HEK293 (cell line): ENCODE measurements around the gene LCN12.
A peak's percentile ranks its signal among the peaks of the same experiment; 100 is the strongest.

Source experiments
- CTCF ChIA-PET: fragments of 350-600 bp; formaldehyde crosslinking; extraction: SDS; loops from one replicate; lab custom pipeline; 2021; ENCODE audit warnings: antibody characterized with exemption; lab: Yijun Ruan, JAX
- POLR2A ChIA-PET: fragments of 300-600 bp; formaldehyde crosslinking; extraction: SDS; loops from one replicate; lab custom pipeline; 2020; ENCODE audit warnings: antibody characterized with exemption, inconsistent platforms; lab: Yijun Ruan, JAX
- H3K27ac ChIP-seq: fragments of 200-500 bp; sonication (Bioruptor generic); 2 replicates; pipeline ENCODE4 v1.5.1; 2014; ENCODE audit warnings: low read depth, low read length, control low read depth, inconsistent platforms; ENCODE audit errors: extremely low read depth
- H3K36me3 ChIP-seq, 2 experiments: fragments of 200-500 bp in 1 of 2; sonication (Bioruptor generic) in 1 of 2; 1 replicate in 1 of 2; 2 replicates in 1 of 2; pipeline ENCODE4 v1.5.1; 2014 to 2017; ENCODE audit warnings: inconsistent platforms in 2 of 2, low read length in 2 of 2; ENCODE audit not compliant: control insufficient read depth in 2 of 2, insufficient read depth in 1 of 2
- H3K4me1 ChIP-seq: fragments of 200-500 bp; sonication (Bioruptor generic); 2 replicates; pipeline ENCODE4 v1.5.1; 2014; ENCODE audit warnings: mild to moderate bottlenecking, low read length, inconsistent platforms; ENCODE audit not compliant: control insufficient read depth, insufficient read depth
- H3K4me3 ChIP-seq: 2 replicates; pipeline ENCODE4 v1.5.1; 2011; ENCODE audit warnings: low read depth, mild to moderate bottlenecking, control low read depth, low read length, moderate library complexity
- H3K9me3 ChIP-seq: fragments of 200-500 bp; sonication (Bioruptor generic); 2 replicates; pipeline ENCODE4 v1.5.1; 2014; ENCODE audit warnings: low read depth, low read length, inconsistent platforms; ENCODE audit not compliant: control insufficient read depth, insufficient read depth
- GFI1B ChIP-seq: fragments of 450-650 bp; formaldehyde crosslinking; IDR thresholded peaks from 2 replicates; pipeline ENCODE4 v1.5.1; 2016; ENCODE audit warnings: missing biosample characterization, missing genetic modification characterization
- GLIS1 ChIP-seq: fragments of 450-650 bp; formaldehyde crosslinking; IDR thresholded peaks from 2 replicates; pipeline ENCODE4 v1.5.1; 2016; ENCODE audit warnings: missing biosample characterization, missing genetic modification characterization
- GLIS2 ChIP-seq: fragments of 450-650 bp; formaldehyde crosslinking; IDR thresholded peaks from 2 replicates; pipeline ENCODE4 v1.5.1; 2016; ENCODE audit warnings: missing biosample characterization, missing genetic modification characterization
- MEIS1 ChIP-seq: sonication (generic); formaldehyde crosslinking; IDR thresholded peaks from 2 replicates; pipeline ENCODE4 v1.8.1; 2022; ENCODE audit warnings: missing genetic modification reagents, mild to moderate bottlenecking, borderline replicate concordance
- OSR2 ChIP-seq: fragments of 450-650 bp; formaldehyde crosslinking; IDR thresholded peaks from 2 replicates; pipeline ENCODE4 v1.5.1; 2016; ENCODE audit warnings: missing biosample characterization, missing genetic modification characterization
- SETDB1 ChIP-seq: IDR thresholded peaks from one replicate; pipeline ENCODE4 v1.6.1; 2017; ENCODE audit warnings: mild to moderate bottlenecking, low read length, moderate library complexity, mixed read lengths; ENCODE audit not compliant: insufficient read length
- TCF7L2 ChIP-seq: IDR thresholded peaks from 2 replicates; pipeline ENCODE4 v1.6.1; 2011; ENCODE audit warnings: low read depth, mild to moderate bottlenecking, inconsistent platforms, low read length, moderate library complexity, borderline replicate concordance
- ZBTB7A ChIP-seq: fragments of 450-650 bp; formaldehyde crosslinking; IDR thresholded peaks from 2 replicates; pipeline ENCODE4 v1.5.1; 2016; ENCODE audit warnings: low read depth, missing biosample characterization, missing genetic modification characterization
- ZFP41 ChIP-seq: fragments of 450-650 bp; formaldehyde crosslinking; IDR thresholded peaks from 2 replicates; pipeline ENCODE4 v1.5.1; 2016; ENCODE audit warnings: missing biosample characterization, missing genetic modification characterization, borderline replicate concordance
- ZNF10 ChIP-seq: fragments of 450-650 bp; formaldehyde crosslinking; IDR thresholded peaks from 2 replicates; pipeline ENCODE4 v1.5.1; 2017; ENCODE audit warnings: missing biosample characterization, missing genetic modification characterization
- ZNF174 ChIP-seq: fragments of 450-650 bp; formaldehyde crosslinking; IDR thresholded peaks from 2 replicates; pipeline ENCODE4 v1.5.0; 2017; ENCODE audit warnings: missing biosample characterization, mild to moderate bottlenecking, missing genetic modification characterization
- ZNF2 ChIP-seq: fragments of 450-650 bp; formaldehyde crosslinking; IDR thresholded peaks from 2 replicates; pipeline ENCODE4 v1.5.1; 2016; ENCODE audit warnings: missing biosample characterization, missing genetic modification characterization
- ZNF24 ChIP-seq: fragments of 450-650 bp; formaldehyde crosslinking; IDR thresholded peaks from 2 replicates; pipeline ENCODE4 v1.5.1; 2016; ENCODE audit warnings: missing biosample characterization, missing genetic modification characterization
- ZNF362 ChIP-seq: fragments of 450-650 bp; formaldehyde crosslinking; IDR thresholded peaks from 2 replicates; pipeline ENCODE4 v1.5.1; 2016; ENCODE audit warnings: missing biosample characterization, missing genetic modification characterization
- ZNF449 ChIP-seq: fragments of 450-650 bp; formaldehyde crosslinking; IDR thresholded peaks from 2 replicates; pipeline ENCODE4 v1.5.1; 2017; ENCODE audit warnings: missing biosample characterization, mild to moderate bottlenecking, missing genetic modification characterization, moderate library complexity
- ZNF514 ChIP-seq: fragments of 450-650 bp; formaldehyde crosslinking; IDR thresholded peaks from 2 replicates; pipeline ENCODE4 v1.5.1; 2016; ENCODE audit warnings: missing biosample characterization, missing genetic modification characterization
- ZNF529 ChIP-seq: fragments of 450-650 bp; formaldehyde crosslinking; IDR thresholded peaks from 2 replicates; pipeline ENCODE4 v1.5.1; 2017; ENCODE audit warnings: missing genetic modification characterization, missing biosample characterization; ENCODE audit not compliant: insufficient replicate concordance
- ZNF600 ChIP-seq: fragments of 450-650 bp; formaldehyde crosslinking; IDR thresholded peaks from 2 replicates; pipeline ENCODE4 v1.5.1; 2016; ENCODE audit warnings: missing biosample characterization, missing genetic modification characterization
- ZNF645 ChIP-seq: fragments of 450-650 bp; formaldehyde crosslinking; IDR thresholded peaks from 2 replicates; pipeline ENCODE4; 2016; ENCODE audit warnings: missing biosample characterization, missing genetic modification characterization
- ZNF654 ChIP-seq: fragments of 450-650 bp; formaldehyde crosslinking; IDR thresholded peaks from 2 replicates; pipeline ENCODE4 v1.5.1; 2016; ENCODE audit warnings: low read depth, missing biosample characterization, missing genetic modification characterization
- ZNF677 ChIP-seq: fragments of 450-650 bp; IDR thresholded peaks from 2 replicates; pipeline ENCODE4 v1.5.0; 2018; ENCODE audit warnings: missing biosample characterization, mild to moderate bottlenecking, missing genetic modification characterization, moderate library complexity
- ZNF692 ChIP-seq: fragments of 450-650 bp; formaldehyde crosslinking; IDR thresholded peaks from 2 replicates; pipeline ENCODE4 v1.5.1; 2016; ENCODE audit warnings: missing biosample characterization, missing genetic modification characterization
- TF ChIP-seq, protein P1 (sequence below): fragments of 450-650 bp; formaldehyde crosslinking; IDR thresholded peaks from 2 replicates; pipeline ENCODE4 v1.5.1; 2016; ENCODE audit warnings: missing biosample characterization, missing genetic modification characterization
- TF ChIP-seq, protein P2 (sequence below): fragments of 450-650 bp; formaldehyde crosslinking; IDR thresholded peaks from 2 replicates; pipeline ENCODE4 v1.5.1; 2016; ENCODE audit warnings: missing biosample characterization, missing genetic modification characterization

The LCN12 gene

DNA sequence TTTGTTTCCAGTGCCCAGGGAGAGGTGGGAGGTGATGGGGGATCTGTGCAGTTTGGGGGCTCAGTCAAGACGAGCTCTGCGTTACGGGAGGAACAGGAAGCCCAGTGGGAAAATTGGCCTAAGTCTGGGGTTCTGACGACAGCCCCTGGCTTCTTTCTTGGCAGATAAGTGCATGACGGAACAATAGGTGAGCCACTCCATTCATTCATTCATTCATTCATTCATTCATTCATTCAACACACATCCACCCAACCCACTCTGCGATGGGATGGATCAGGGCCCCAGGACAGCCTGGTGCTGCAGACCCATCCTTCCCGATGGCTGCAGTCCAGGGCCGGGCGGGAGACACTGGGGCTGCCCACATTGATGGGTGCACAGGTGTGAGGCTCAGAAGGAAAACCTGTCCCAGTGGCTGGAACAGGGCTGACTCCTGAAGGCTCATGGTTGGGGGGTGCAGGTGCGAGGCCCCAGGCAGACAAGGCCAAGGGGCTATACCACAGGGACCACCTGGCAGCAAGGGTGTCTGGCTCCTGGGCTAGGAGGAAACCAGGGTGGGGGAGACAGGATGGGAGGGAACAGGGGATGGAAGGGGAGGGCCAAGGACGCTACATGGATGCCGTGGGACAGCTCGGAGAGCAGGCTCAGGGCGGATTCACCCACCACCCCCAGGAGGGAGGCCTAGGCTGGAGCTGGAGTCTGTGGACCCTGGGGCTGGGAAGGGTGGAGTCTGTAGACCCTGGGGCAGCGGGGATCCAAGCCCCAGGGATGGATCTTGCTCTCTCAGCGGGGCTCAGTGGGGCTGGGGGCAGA, 28.8 kb downstream of the LCN12 start:
- TF ChIP-seq ZFP41 (tag by site-specific recombination) (no peak), ZNF449 (tag by site-specific recombination) (no peak), ZNF514 (tag by site-specific recombination) (no peak), ZNF654 (tag by site-specific recombination) (no peak), ZNF529 (no peak), ZNF10 (no peak), GFI1B (tag by site-specific recombination) (no peak), OSR2 (no peak), ZNF600 (tag by site-specific recombination) (0 out of 2 replicates have a peak, but pooled peaks have one; percentile 14), ZNF2 (no peak), ZNF24 (peak; percentile 98), ZNF645 (no peak), ZNF677 (tag by site-specific recombination) (no peak), ZNF174 (tag by site-specific recombination) (no peak)
- TF ChIP-seq, protein P1, sequence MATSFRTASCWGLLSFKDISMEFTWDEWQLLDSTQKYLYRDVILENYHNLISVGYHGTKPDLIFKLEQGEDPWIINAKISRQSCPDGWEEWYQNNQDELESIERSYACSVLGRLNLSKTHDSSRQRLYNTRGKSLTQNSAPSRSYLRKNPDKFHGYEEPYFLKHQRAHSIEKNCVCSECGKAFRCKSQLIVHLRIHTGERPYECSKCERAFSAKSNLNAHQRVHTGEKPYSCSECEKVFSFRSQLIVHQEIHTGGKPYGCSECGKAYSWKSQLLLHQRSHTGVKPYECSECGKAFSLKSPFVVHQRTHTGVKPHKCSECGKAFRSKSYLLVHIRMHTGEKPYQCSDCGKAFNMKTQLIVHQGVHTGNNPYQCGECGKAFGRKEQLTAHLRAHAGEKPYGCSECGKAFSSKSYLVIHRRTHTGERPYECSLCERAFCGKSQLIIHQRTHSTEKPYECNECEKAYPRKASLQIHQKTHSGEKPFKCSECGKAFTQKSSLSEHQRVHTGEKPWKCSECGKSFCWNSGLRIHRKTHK (tag by site-specific recombination) = no peak
- TF ChIP-seq, protein P2, sequence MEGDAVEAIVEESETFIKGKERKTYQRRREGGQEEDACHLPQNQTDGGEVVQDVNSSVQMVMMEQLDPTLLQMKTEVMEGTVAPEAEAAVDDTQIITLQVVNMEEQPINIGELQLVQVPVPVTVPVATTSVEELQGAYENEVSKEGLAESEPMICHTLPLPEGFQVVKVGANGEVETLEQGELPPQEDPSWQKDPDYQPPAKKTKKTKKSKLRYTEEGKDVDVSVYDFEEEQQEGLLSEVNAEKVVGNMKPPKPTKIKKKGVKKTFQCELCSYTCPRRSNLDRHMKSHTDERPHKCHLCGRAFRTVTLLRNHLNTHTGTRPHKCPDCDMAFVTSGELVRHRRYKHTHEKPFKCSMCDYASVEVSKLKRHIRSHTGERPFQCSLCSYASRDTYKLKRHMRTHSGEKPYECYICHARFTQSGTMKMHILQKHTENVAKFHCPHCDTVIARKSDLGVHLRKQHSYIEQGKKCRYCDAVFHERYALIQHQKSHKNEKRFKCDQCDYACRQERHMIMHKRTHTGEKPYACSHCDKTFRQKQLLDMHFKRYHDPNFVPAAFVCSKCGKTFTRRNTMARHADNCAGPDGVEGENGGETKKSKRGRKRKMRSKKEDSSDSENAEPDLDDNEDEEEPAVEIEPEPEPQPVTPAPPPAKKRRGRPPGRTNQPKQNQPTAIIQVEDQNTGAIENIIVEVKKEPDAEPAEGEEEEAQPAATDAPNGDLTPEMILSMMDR (tag by site-specific recombination) = no peak

GRCh38 chr9:136981588-136982231, 29.6 kb downstream of the LCN12 start:
- POLR2A ChIA-PET = interaction anchor here (2.5 kb wide), 1 partner anchor 11 kb away, joined by 13 read pairs; the partner anchor contains the start of gene PAXX
- CTCF ChIA-PET = interaction anchor here (0.8 to 1.4 kb wide), 3 partner anchors 11 to 47 kb away, joined by 3 to 4 read pairs (median 3); partner anchors contain the start of gene PAXX
- TF ChIP-seq GLIS1 (tag by site-specific recombination) (peak; percentile 71), SETDB1 (no peak), ZNF692 (no peak), ZBTB7A (no peak), ZNF362 (no peak), TCF7L2 (no peak), MEIS1 (CRISPR knock-in tag) (no peak), GLIS2 (tag by site-specific recombination) (peak; percentile 8; the same call in 1 of the 2 replicates)
- Histone ChIP-seq H3K4me3 (no peak overlapping the region), H3K4me1 (no peaks in the 10 kb centered on the region), H3K9me3 (no peaks in the 10 kb centered on the region), H3K36me3 (no peaks in the 10 kb centered on the region), H3K27ac (no peak overlapping the region)

More for the DNA sequence above, 28.8 kb downstream of the LCN12 start:
- Histone ChIP-seq H3K27ac (no peak overlapping the region), H3K4me3 (no peak overlapping the region), H3K9me3 (no peaks in the 10 kb centered on the region), H3K36me3 (no peaks in the 10 kb centered on the region), H3K4me1 (no peaks in the 10 kb centered on the region)
- POLR2A ChIA-PET = interaction anchor here (2.5 kb wide), 1 partner anchor 11 kb away, joined by 13 read pairs; the partner anchor contains the start of gene PAXX
- CTCF ChIA-PET = interaction anchor here (0.8 to 1.4 kb wide), 3 partner anchors 12 to 48 kb away, joined by 3 to 4 read pairs (median 3); partner anchors contain the start of gene PAXX
